HUDEP-2 (cell line): ENCODE results near the gene KRTAP19-1.
"Not testable (repeated sequence)": the region's sequence is repeated elsewhere in the genome, so short reads cannot be mapped to it uniquely, and the experiment has no call there.

Experiments
- DNase-seq, 76 experiments: peaks; one replicate each; lab custom pipeline; 2025; ENCODE audit not compliant: unreplicated experiment in 76 of 76; lab: John Stamatoyannopoulos, UW

Gene KRTAP19-1

GRCh38 chr21:30480145-30480544 is at the start of gene KRTAP19-1:
Gene KRTAP19-1, minus strand, starts transcription at chr21:30480367. Its CDS starts 50 bp downstream, at chr21:30480317.
- DNase-seq, result no peak

GRCh38 chr21:30518876-30519275 is 38.7 kb upstream of the KRTAP19-1 start:
- no peak for DNase-seq

- no peak for DNase-seq
Measured at GRCh38 chr21:30515681-30516080, 35.5 kb upstream of the KRTAP19-1 start.

GRCh38 chr21:30505621-30506205 is 25.5 kb upstream of the KRTAP19-1 start:
- not testable (repeated sequence) for DNase-seq

GRCh38 chr21:30502041-30502440 is 21.9 kb upstream of the KRTAP19-1 start, which contains the start of gene KRTAP19-5:
Gene KRTAP19-5, minus strand, starts transcription at chr21:30502141. Its CDS starts 51 bp downstream, at chr21:30502090.
- no peak for DNase-seq

GRCh38 chr21:30497065-30497464 is 16.9 kb upstream of the KRTAP19-1 start, which contains the start of gene KRTAP19-4:
Gene KRTAP19-4, minus strand, starts transcription at chr21:30497165. Its CDS starts 55 bp downstream, at chr21:30497110.
- no peak for DNase-seq

- DNase-seq, result no peak
Measured at GRCh38 chr21:30491963-30492428, 11.8 kb upstream of the KRTAP19-1 start, which contains the start of gene KRTAP19-3. Gene KRTAP19-3, minus strand, starts transcription at chr21:30492013. Its CDS starts 56 bp downstream, at chr21:30491957.

GRCh38 chr21:30487336-30487735 is 7.2 kb upstream of the KRTAP19-1 start, which contains the start of gene KRTAP19-2:
Gene KRTAP19-2, minus strand, starts transcription at chr21:30487436. Its CDS starts 88 bp downstream, at chr21:30487348.
- no peak for DNase-seq

GRCh38 chr21:30486180-30486579 is 6.0 kb upstream of the KRTAP19-1 start:
- no peak for DNase-seq

- no peak for DNase-seq
Measured at GRCh38 chr21:30482130-30482529, 2.0 kb upstream of the KRTAP19-1 start.

- DNase-seq, result no peak
Measured at GRCh38 chr21:30479259-30479658, 908 bp downstream of the KRTAP19-1 start.

GRCh38 chr21:30478004-30478403 is 2.2 kb downstream of the KRTAP19-1 start:
- DNase-seq, result no peak

GRCh38 chr21:30468900-30469714 is 11.1 kb downstream of the KRTAP19-1 start:
- DNase-seq, result no peak

- DNase-seq, result peak in 2 of 76 experiments; percentile 14 to 26
Measured at GRCh38 chr21:30463713-30464112, 16.5 kb downstream of the KRTAP19-1 start.

- no peak for DNase-seq
Measured at GRCh38 chr21:30448514-30448913, 31.7 kb downstream of the KRTAP19-1 start.

- no peak for DNase-seq
Measured at GRCh38 chr21:30447056-30447455, 33.1 kb downstream of the KRTAP19-1 start.

GRCh38 chr21:30444204-30444603 is 36.0 kb downstream of the KRTAP19-1 start:
- DNase-seq, result no peak

GRCh38 chr21:30443226-30443625 is 36.9 kb downstream of the KRTAP19-1 start:
- no peak for DNase-seq

GRCh38 chr21:30439975-30440374 is 40.2 kb downstream of the KRTAP19-1 start, which contains the start of gene KRTAP15-1:
Gene KRTAP15-1, plus strand, starts transcription at chr21:30440275. Its CDS starts 53 bp downstream, at chr21:30440328.
- no peak for DNase-seq

GRCh38 chr21:30437010-30437565 is 43.1 kb downstream of the KRTAP19-1 start:
- no peak for DNase-seq
